Activated T-cell treated with anti-CD3 and anti-CD28 coated beads for 24 hours (primary cell): ENCODE results near the gene APBA3.
"Not testable (repeated sequence)": the region's sequence is repeated elsewhere in the genome, so short reads cannot be mapped to it uniquely, and the experiment has no call there.

ENCODE experiments used
- DNase-seq: peaks from one replicate; pipeline ENCODE4 v3.0.0-alpha.2; 2020; ENCODE audit warnings: low read depth

The APBA3 gene

GRCh38 chr19:3771000-3771905 is 9.8 kb upstream of the APBA3 start:
- DNase-seq: no peak

DNA sequence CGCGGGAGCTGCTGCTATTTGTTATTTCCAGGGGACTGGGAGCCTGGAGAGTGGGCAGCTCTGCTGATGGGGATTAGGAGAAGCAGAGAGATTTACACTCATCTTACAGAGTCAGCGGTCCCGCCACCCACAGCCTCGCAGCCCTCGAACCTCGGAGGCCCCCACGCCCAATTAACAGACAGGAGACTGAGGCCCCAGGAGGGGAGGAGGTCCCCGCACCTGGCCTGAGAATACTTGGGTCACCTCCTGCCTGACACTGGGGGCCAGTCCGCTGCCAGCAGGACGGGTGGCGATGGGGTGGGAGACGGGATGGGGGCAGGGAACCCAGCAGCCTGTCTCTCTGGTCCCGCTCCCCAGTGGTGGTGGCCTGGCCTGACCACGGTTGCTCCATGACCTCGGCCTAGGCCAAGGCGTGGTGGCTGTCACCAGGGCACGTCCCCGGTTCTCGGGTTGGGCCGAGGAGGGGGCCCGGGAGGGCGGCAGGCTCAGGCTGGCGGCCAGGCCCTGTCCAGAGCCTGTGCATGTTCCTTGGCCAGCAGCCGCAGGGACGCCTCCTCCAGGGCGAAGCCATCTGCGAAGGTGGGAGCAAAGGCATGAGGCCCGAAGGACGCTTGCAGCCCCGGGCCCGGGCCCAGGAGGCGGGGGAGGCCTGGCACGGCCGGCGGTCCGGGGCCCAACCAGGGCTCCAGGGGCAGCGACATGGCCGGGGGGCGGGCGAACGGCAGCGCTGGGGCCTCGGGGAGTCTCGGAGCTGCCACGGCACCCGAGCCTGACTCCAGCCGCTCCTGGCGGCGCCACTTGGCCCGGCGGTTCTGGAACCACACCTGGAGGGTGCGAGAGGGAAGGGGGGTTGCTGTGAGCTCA is 8.9 kb upstream of the APBA3 start:
- no peak for DNase-seq

- DNase-seq: no peak
Measured at GRCh38 chr19:3769494-3769893, 8.0 kb upstream of the APBA3 start.

DNA sequence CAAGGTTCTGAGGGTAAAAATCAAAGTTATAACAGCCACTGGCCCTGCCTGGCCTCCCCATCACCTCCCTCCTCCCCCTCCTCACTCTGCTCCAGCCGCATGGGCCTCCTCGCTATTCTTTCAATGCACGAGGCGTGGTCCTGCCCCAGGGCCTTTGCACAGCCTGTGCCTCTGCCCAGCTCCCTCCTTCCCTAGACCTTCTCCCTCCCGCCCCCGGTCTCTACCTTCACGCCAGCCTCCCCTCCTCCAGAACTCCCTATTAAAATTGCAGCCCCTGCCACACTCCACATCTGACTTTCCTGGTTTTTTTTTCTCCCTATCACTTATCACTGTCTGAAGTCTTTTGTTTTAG is 7.2 kb upstream of the APBA3 start:
- no peak for DNase-seq

GRCh38 chr19:3768015-3768747 is 6.7 kb upstream of the APBA3 start:
- no peak for DNase-seq

DNA sequence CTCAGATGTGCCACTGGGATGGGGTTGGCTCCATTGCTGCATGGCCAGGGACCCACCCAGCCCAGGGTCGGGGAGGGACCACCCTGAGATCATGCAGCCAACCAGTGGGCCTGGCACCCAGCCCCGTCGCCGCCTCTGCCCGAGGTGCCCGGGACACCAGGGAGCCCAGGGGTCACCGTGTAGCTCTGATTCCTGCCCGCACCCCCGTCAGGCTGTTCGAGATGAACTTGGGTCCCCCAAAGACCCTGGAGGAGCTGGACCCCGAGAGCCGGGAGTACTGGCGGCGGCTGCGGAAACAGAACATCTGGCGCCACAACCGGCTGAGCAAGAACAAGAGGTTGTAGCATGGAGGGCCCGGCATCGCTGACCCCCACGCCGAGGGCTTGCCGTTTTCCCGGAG is 5.6 kb upstream of the APBA3 start:
- no peak for DNase-seq

GRCh38 chr19:3766520-3766919 is 5.0 kb upstream of the APBA3 start:
- no peak for DNase-seq

DNA sequence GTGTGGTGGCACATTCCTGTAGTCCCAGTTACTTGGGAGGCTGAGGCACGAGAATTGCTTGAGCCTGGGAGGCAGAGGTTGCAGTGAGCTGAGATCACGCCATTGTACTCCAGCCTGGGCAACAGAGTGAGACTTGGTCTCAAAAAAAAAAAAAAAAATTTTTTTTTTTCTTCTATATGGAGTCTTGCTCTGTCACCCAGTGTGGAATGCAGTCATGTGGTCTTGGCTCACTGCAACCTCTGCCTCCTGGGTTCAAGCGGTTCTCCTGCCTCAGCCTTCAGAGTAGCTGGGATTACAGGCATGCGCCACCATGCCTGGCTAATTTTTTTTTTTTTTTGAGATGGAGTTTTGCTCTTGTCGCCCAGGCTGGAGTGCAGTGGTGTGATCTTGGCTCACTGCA is 4.3 kb upstream of the APBA3 start:
- DNase-seq: not testable (repeated sequence)

GRCh38 chr19:3765121-3765520 is 3.6 kb upstream of the APBA3 start:
- DNase-seq: no peak

- peak; percentile 98 for DNase-seq
Measured at GRCh38 chr19:3762501-3763459, 1.3 kb upstream of the APBA3 start, which contains the start of gene MRPL54. Gene MRPL54 (plus strand): TSS chr19:3762682. CDS start chr19:3762701, 19 bp downstream.

DNA sequence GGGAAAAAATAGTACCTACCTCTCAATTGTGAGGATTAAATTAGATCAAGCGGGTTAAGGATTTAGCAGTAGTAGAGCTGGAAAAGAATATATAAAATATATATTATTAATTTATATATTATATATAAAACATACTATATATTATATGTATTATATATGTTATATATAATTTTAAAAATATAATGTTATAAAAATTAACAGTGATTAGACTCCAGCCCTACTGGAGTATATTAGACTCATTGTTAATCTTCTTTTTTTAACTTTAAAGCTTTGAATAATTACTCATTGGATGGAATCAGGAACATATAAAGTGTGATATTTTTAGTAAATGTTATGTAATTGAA is 610 bp upstream of the APBA3 start:
- no peak for DNase-seq

GRCh38 chr19:3760871-3761361 is 576 bp downstream of the APBA3 start:
- DNase-seq: no peak

DNA sequence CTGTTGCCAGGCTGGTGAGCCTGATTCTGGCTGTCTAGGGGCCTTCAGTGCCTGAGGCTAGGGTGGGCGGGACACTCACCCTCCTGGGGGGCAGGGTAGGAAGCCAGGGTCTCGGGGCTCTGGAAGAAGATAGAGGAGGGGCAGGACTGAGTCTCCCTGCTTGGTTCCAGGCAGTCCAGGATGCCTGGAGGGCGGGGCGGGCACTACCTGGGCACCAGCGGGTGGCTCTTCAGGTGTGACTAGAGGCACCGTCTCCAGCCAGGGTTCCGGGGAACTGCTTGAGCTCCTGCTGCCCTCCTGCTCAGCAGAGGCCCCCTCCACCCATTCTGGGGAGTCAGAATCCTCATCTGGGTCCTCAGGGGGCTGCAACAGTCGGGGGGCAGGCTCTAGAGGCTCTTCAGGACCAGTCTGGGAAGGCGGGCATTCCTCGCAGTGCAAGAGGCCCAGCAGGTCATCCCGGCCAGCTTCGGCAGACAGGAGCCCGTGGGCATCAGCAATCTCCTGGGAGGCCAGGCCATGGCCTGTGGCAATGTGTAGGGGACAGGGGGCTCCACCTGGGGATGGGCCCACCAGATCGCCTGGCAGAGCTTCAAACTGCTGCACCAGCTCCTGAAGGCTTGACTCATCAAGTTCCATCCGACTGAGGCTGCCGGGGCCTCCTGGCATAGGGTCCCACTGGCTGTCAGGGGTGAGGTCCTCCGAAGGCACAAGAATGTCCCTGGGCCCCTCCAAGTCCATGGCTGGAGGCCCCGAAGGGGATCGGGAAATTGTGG is 1.8 kb downstream of the APBA3 start:
- no peak for DNase-seq

GRCh38 chr19:3758297-3758696 is 3.2 kb downstream of the APBA3 start:
- not testable (repeated sequence) for DNase-seq

GRCh38 chr19:3757705-3758104 is 3.8 kb downstream of the APBA3 start:
- not testable (repeated sequence) for DNase-seq

DNA sequence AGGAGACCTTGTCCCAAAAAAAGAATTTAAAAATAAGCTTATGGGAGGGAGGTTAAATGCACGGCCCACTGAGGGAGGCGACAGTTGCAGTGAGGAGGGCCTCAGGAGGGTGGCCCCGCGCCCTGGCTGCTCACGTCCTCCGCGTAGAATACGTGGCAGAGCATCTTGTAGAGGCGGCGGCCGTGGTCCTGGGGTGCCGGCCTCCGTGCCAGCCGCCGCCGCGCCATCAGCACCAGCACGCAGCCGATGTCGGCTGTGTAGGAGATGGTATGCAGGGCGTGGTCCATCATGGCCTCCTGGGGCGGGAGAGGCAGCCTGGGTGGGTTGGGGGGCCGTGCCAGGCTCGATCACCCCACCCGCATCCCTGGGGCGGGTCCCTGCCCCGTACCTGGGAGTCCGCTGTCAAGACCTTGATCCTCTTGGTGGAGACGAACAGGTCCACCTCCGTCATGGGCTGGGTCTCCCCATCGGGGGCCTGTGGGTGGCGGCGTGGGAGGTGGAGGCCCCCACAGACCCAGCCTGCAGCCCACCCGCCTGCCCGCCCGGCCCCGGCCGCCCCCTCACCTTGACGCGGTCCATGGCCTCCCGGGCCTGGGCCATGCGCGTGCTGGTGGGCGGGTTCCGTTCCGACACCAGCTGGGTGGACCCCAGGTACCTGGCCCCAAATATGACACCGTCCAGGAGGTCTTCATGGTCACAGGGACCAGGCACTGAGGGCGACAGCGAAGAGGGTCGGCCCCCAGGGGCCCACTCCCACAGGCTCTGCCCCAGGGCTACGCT is 7.7 kb downstream of the APBA3 start:
- DNase-seq: no peak

GRCh38 chr19:3752492-3752891 is 9.0 kb downstream of the APBA3 start:
- DNase-seq: no peak

GRCh38 chr19:3751236-3751635 is 10.3 kb downstream of the APBA3 start:
- no peak for DNase-seq

DNA sequence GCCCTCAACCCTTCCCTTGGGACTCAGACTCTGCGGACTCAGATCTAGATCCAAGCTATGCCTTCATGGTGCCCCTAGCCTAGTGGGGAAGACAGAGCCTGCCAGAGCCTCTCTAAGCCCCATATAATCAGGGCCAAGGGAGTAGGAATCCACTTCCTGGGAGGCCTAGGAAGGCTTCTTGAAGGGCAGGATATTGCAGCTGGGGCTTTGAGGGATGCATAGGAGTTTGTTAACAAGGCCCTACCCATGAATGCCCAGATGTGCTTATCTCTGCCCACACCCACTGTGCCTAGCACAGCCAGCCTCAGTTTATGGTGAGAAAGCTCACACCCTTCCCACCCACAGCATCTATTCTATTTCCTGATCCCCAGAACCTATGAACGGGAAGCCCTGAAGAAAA is 11.3 kb downstream of the APBA3 start:
- no peak for DNase-seq

GRCh38 chr19:3748965-3749364 is 12.5 kb downstream of the APBA3 start:
- DNase-seq: no peak
